WTC11 (cell line): ENCODE measurements around the gene APOL2. TPM values are rescaled to one million over a fixed set of nuclear protein-coding genes. Genes with fewer than 3 reads are reported as not detected.

ENCODE experiments used
- ATAC-seq: fragments of 200-7000 bp; cut with Tn5 transposase; 2 replicates; pipeline ENCODE4 v1.10.0; 2021; ENCODE audit warnings: mild to moderate bottlenecking, moderate library complexity
- CTCF ChIA-PET: fragments of 300-600 bp; sonication (Branson Sonifier 250); formaldehyde crosslinking; loops from one replicate; lab custom pipeline; 2021; ENCODE audit warnings: antibody characterized with exemption; lab: Charles Lee
- POLR2A ChIA-PET: fragments of 350-600 bp; sonication (Branson Sonifier 250); formaldehyde crosslinking; loops from one replicate; lab custom pipeline; 2021; ENCODE audit warnings: antibody characterized with exemption; lab: Charles Lee
- DNase-seq: peaks from one replicate; pipeline ENCODE4 v3.0.0; 2021; ENCODE audit warnings: low spot score
- H3K27ac Mint-ChIP-seq: 2 replicates; pipeline ENCODE4 v1.8.0; 2021; ENCODE audit warnings: mixed read lengths
- H3K27me3 Mint-ChIP-seq: 2 replicates; pipeline ENCODE4 v1.8.0; 2021; ENCODE audit warnings: low read depth, mild to moderate bottlenecking, moderate library complexity, mixed read lengths
- H3K36me3 Mint-ChIP-seq: 2 replicates; pipeline ENCODE4 v1.8.0; 2021; ENCODE audit warnings: mixed read lengths
- H3K4me1 Mint-ChIP-seq: 2 replicates; pipeline ENCODE4 v1.8.0; 2022; ENCODE audit warnings: mixed read lengths
- H3K4me3 Mint-ChIP-seq: 2 replicates; pipeline ENCODE4 v1.8.0; 2021; ENCODE audit warnings: mild to moderate bottlenecking, moderate library complexity, mixed read lengths
- H3K9me3 Mint-ChIP-seq: 2 replicates; pipeline ENCODE4 v1.8.0; 2021; ENCODE audit warnings: mixed read lengths
- AR ChIP-seq: fragments of 250-450 bp; sonication (Bioruptor Pico); IDR thresholded peaks from 2 replicates; pipeline ENCODE4 v1.9.0; 2021; ENCODE audit warnings: mild to moderate bottlenecking
- ATF2 ChIP-seq: sonication (generic); formaldehyde crosslinking; IDR thresholded peaks from 2 replicates; pipeline ENCODE4 v1.8.1; 2022; ENCODE audit warnings: low read depth, missing genetic modification reagents, borderline replicate concordance
- E2F5 ChIP-seq: sonication (generic); formaldehyde crosslinking; IDR thresholded peaks from 2 replicates; pipeline ENCODE4 v1.8.1; 2022; ENCODE audit warnings: mild to moderate bottlenecking, moderate library complexity, missing genetic modification reagents
- GABPB1 ChIP-seq: sonication (generic); formaldehyde crosslinking; IDR thresholded peaks from 2 replicates; pipeline ENCODE4 v1.8.1; 2023; ENCODE audit warnings: mild to moderate bottlenecking, missing genetic modification reagents
- STAT6 ChIP-seq: sonication (generic); formaldehyde crosslinking; conservative IDR thresholded peaks from 2 replicates; pipeline ENCODE4 v1.8.1; 2023; ENCODE audit warnings: mild to moderate bottlenecking, low read depth, missing genetic modification reagents, moderate library complexity
- USF2 ChIP-seq: sonication (generic); formaldehyde crosslinking; IDR thresholded peaks from 2 replicates; pipeline ENCODE4 v1.8.1; 2023; ENCODE audit warnings: mild to moderate bottlenecking, missing genetic modification reagents, moderate library complexity
- total RNA-seq: library from RNA; stranded (reverse); gene quantifications from 3 replicates; pipeline ENCODE4 v1.2.3, GENCODE V29; 2021

Gene APOL2
- total RNA-seq, 1 experiment from 2014 or later: 11.2 TPM

GRCh38 chr22:36212901-36213300 is 26.4 kb downstream of the APOL2 start:
- CTCF ChIA-PET: no interaction called here

More at GRCh38 chr22:36212901-36213300, 26.4 kb downstream of the APOL2 start:
- no peak for TF ChIP-seq USF2
- no peak for TF ChIP-seq GABPB1 (CRISPR knock-in tag)
- TF ChIP-seq E2F5: no peak
- TF ChIP-seq STAT6: no peak
- TF ChIP-seq AR (CRISPR knock-in tag): no peak
- no peak for TF ChIP-seq ATF2 (CRISPR knock-in tag)
- TF ChIP-seq, all 79 proteins: peak for 0
- peaks cover 19% of the 10 kb centered on the region for H3K36me3 Mint-ChIP-seq
- no peaks in the 10 kb centered on the region for H3K4me1 Mint-ChIP-seq
- H3K27me3 Mint-ChIP-seq: peaks cover 21% of the 10 kb centered on the region
- POLR2A ChIA-PET: no interaction called here
- peaks cover 39% of the 10 kb centered on the region for H3K9me3 Mint-ChIP-seq
- ATAC-seq (no peak), DNase-seq (no peak)
- H3K4me3 Mint-ChIP-seq: no peak overlapping the region
- H3K27ac Mint-ChIP-seq: no peak overlapping the region
